Suprapubic skin (tissue), 4 donors: ENCODE data around the gene PTPN4. TPM values are rescaled to one million over a fixed set of nuclear protein-coding genes. Genes with fewer than 3 reads are reported as not detected.

Source experiments
- DNase-seq, 2 donors: peaks; one replicate each; pipeline ENCODE4 v3.0.0-alpha.2; 2019; ENCODE audit warnings: low spot score in 2 of 2
- H3K27ac ChIP-seq: fragments of 200-600 bp; sonication (generic); one replicate; pipeline ENCODE4 v1.5.1; 2019
- H3K27me3 ChIP-seq: fragments of 200-600 bp; sonication (generic); one replicate; pipeline ENCODE4 v1.5.1; 2019
- H3K36me3 ChIP-seq: fragments of 200-600 bp; sonication (generic); one replicate; pipeline ENCODE4 v1.5.1; 2019
- H3K4me1 ChIP-seq: fragments of 200-600 bp; sonication (generic); one replicate; pipeline ENCODE4 v1.5.1; 2019
- H3K4me3 ChIP-seq: fragments of 200-600 bp; sonication (generic); one replicate; pipeline ENCODE4 v1.5.1; 2019; ENCODE audit warnings: mild to moderate bottlenecking
- H3K9me3 ChIP-seq: fragments of 200-600 bp; sonication (generic); one replicate; pipeline ENCODE4 v1.5.1; 2019
- CTCF ChIP-seq, 2 donors: fragments of 200-600 bp in 1 of 2; fragments of 450-650 bp in 1 of 2; sonication (generic) in 1 of 2; IDR thresholded peaks; one replicate each; pipeline ENCODE4 v1.5.1; 2016 to 2019; ENCODE audit warnings: antibody characterized with exemption in 2 of 2, mild to moderate bottlenecking in 1 of 2, moderate library complexity in 1 of 2
- EP300 ChIP-seq: sonication (generic); formaldehyde crosslinking; IDR thresholded peaks from one replicate; pipeline ENCODE4 v1.6.1; 2017; ENCODE audit warnings: antibody characterized with exemption
- POLR2A ChIP-seq, 2 donors: fragments of 450-650 bp; IDR thresholded peaks; one replicate each; pipeline ENCODE4 v1.6.1; 2017; ENCODE audit warnings: antibody characterized with exemption in 2 of 2, mild to moderate bottlenecking in 2 of 2, moderate library complexity in 2 of 2
- POLR2AphosphoS5 ChIP-seq, 3 donors: sonication (generic); formaldehyde crosslinking; IDR thresholded peaks; one replicate each; pipeline ENCODE4 v1.6.1; 2017; ENCODE audit warnings: antibody characterized with exemption in 3 of 3
- WGBS: methylation state at CpG from one replicate; pipeline ENCODE4 v1.1.5; 2018; 5-methylcytosine and 5-hydroxymethylcytosine counted together
- total RNA-seq, 4 donors: library from RNA; depleted of rRNA; stranded (reverse); fragments of >200 nt; gene quantifications; one replicate each; pipeline ENCODE4 v1.1.0, GENCODE V29; 2016

The PTPN4 gene
- total RNA-seq, 4 donors from 2014 or later, result 14.0 to 73.7 (median 36.7) TPM

DNA sequence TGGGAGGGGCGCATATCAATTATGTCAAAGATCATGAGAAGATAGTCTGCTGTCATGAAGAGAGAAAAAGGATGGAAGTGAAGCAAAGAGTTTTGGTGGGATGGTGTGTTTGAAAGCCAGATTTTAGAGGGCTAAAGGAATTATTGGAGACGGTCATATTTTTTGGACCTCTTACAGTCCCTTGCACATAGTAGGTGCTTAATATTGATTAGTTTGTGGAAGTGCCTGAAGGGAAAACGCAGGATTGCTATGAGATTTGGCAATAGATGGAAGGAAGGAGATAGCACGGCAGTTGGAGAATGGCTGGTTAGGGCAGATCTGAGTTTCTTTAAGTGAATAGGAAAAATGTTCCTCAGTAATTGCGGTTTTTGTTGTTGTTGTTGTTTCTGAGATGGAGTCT is 269.1 kb downstream of the PTPN4 start:
- H3K9me3 ChIP-seq, result no peaks in the 10 kb centered on the region
- no peak overlapping the region for H3K4me3 ChIP-seq
- H3K36me3 ChIP-seq, result no peaks in the 10 kb centered on the region
- no peaks in the 10 kb centered on the region for H3K4me1 ChIP-seq
- WGBS, result 92% methylated on average over 5 of the region's 5 CpGs
- H3K27ac ChIP-seq, result no peak overlapping the region
- TF ChIP-seq POLR2A (IDR thresholded peaks at IDR 0.05) (no peak), EP300 (no peak), CTCF (IDR thresholded peaks at IDR 0.05) (no peak), POLR2AphosphoS5 (IDR thresholded peaks at IDR 0.05) (no peak)
- DNase-seq, result no peak
- H3K27me3 ChIP-seq, result no peaks in the 10 kb centered on the region

- no peak for DNase-seq
- Histone ChIP-seq H3K27me3 (no peaks in the 10 kb centered on the region), H3K9me3 (no peaks in the 10 kb centered on the region), H3K36me3 (no peaks in the 10 kb centered on the region), H3K4me1 (no peaks in the 10 kb centered on the region), H3K27ac (no peak overlapping the region), H3K4me3 (no peak overlapping the region)
- 78% methylated on average over 15 of the region's 15 CpGs for WGBS
- TF ChIP-seq POLR2A (IDR thresholded peaks at IDR 0.05) (no peak), EP300 (no peak), POLR2AphosphoS5 (IDR thresholded peaks at IDR 0.05) (no peak)
These were observed 270.2 kb downstream of the PTPN4 start for GRCh38 chr2:120029672-120030640.

DNA sequence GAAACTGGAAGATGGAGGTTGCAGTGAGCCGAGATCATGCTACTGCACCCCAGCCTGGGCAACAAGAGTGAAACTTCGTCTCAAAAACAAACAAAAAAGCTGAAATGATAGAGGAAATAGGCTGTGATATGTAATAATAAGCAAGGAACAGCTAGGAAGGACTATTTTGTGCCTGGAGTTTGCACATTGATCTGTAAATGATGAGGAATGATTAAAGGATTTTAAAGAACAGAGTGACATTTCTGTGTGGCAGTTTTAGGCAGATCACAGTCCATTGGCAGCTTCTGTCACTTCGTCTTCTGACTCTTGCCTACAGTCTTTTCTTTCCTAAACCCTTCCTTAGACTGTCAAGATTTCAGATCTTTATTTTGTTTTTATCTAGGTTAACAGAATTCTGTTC is 272.6 kb downstream of the PTPN4 start:
- H3K4me1 ChIP-seq, result no peaks in the 10 kb centered on the region
- DNase-seq, result no peak
- WGBS, result 82% methylated on average over 3 of the region's 3 CpGs
- TF ChIP-seq POLR2AphosphoS5 (IDR thresholded peaks at IDR 0.05) (no peak), CTCF (IDR thresholded peaks at IDR 0.05) (no peak), POLR2A (IDR thresholded peaks at IDR 0.05) (no peak), EP300 (no peak)
- H3K9me3 ChIP-seq, result no peaks in the 10 kb centered on the region
- no peaks in the 10 kb centered on the region for H3K27me3 ChIP-seq
- no peak overlapping the region for H3K4me3 ChIP-seq
- no peaks in the 10 kb centered on the region for H3K36me3 ChIP-seq
- no peak overlapping the region for H3K27ac ChIP-seq

Other genes starting within 250 kb of the PTPN4 start
- gene SCTR, start 235.4 kb upstream of the PTPN4 start, total RNA-seq, result not detected
- under 1 TPM in 1 of 4 donors, not detected in 3; 0.48 TPM for gene CFAP221, start 215.5 kb upstream of the PTPN4 start, total RNA-seq
- 10 to 100 TPM in 3 of 4 donors, 1 to 10 TPM in 1; 9.1 to 13.5 (median 11.7) TPM for gene TMEM177, start 80.7 kb upstream of the PTPN4 start, total RNA-seq